ENCODE measurements around the gene KLHL14.

KLHL14 gene

GRCh38 chr18:32760391-32760790 is 12.4 kb downstream of the KLHL14 start:
- TF ChIP-seq POLR2AphosphoS5 (IDR thresholded peaks at IDR 0.05; ENCODE audit: low read depth) (no peak), GABPA (IDR thresholded peaks at IDR 0.05; ENCODE audit: low read depth) (no peak), REST (IDR thresholded peaks at IDR 0.05; ENCODE audit: insufficient replicate concordance, low read depth) (no peak), SPI1 (IDR thresholded peaks at IDR 0.05; ENCODE audit: borderline replicate concordance, low read depth) (no peak), CTCF (IDR thresholded peaks at IDR 0.05; ENCODE audit: insufficient read depth, low read length) (no peak)
- H3K27me3 ChIP-seq (ENCODE audit: insufficient read depth, poor library complexity, severe bottlenecking) = no peaks in the 10 kb centered on the region
- DNase-seq (ENCODE audit: low read depth in 1 of 2, low spot score in 1 of 2) = no peak
- H3K27ac ChIP-seq (replicated peaks) = no peak overlapping the region
- H3K4me3 ChIP-seq (replicated peaks; ENCODE audit: insufficient read depth, low read length) = no peak overlapping the region

- no peak overlapping the region for H3K4me3 ChIP-seq (replicated peaks; ENCODE audit: insufficient read depth, low read length)
- H3K27ac ChIP-seq (replicated peaks) = no peak overlapping the region
- TF ChIP-seq REST (IDR thresholded peaks at IDR 0.05; ENCODE audit: insufficient replicate concordance, low read depth) = no peak
- no peak for TF ChIP-seq POLR2AphosphoS5 (IDR thresholded peaks at IDR 0.05; ENCODE audit: low read depth)
- no peak for TF ChIP-seq GABPA (IDR thresholded peaks at IDR 0.05; ENCODE audit: low read depth)
- TF ChIP-seq SPI1 (IDR thresholded peaks at IDR 0.05; ENCODE audit: borderline replicate concordance, low read depth) = no peak
- no peak for TF ChIP-seq CTCF (IDR thresholded peaks at IDR 0.05; ENCODE audit: insufficient read depth, low read length)
- no peaks in the 10 kb centered on the region for H3K27me3 ChIP-seq (ENCODE audit: insufficient read depth, poor library complexity, severe bottlenecking)
- no peak for DNase-seq (ENCODE audit: low read depth in 1 of 2, low spot score in 1 of 2)
Measured at GRCh38 chr18:32759611-32760167, 13.1 kb downstream of the KLHL14 start.

GRCh38 chr18:32754508-32755263 is 18.1 kb downstream of the KLHL14 start:
- TF ChIP-seq REST (IDR thresholded peaks at IDR 0.05; ENCODE audit: insufficient replicate concordance, low read depth) (no peak), CTCF (IDR thresholded peaks at IDR 0.05; ENCODE audit: insufficient read depth, low read length) (no peak), SPI1 (IDR thresholded peaks at IDR 0.05; ENCODE audit: borderline replicate concordance, low read depth) (no peak), POLR2AphosphoS5 (IDR thresholded peaks at IDR 0.05; ENCODE audit: low read depth) (no peak), GABPA (IDR thresholded peaks at IDR 0.05; ENCODE audit: low read depth) (no peak)
- Histone ChIP-seq H3K27ac (replicated peaks) (no peak overlapping the region), H3K27me3 (ENCODE audit: insufficient read depth, poor library complexity, severe bottlenecking) (no peaks in the 10 kb centered on the region), H3K4me3 (replicated peaks; ENCODE audit: insufficient read depth, low read length) (no peak overlapping the region)
- no peak for DNase-seq (ENCODE audit: low read depth in 1 of 2, low spot score in 1 of 2)
